ENCODE results near the gene EIF2A. TPM values are rescaled to one million over a fixed set of nuclear protein-coding genes. Genes with fewer than 3 reads are reported as not detected.

EIF2A gene
- polyA plus RNA-seq, 1 of the 3 experiments (the other 2 are of a cell fraction): 67.0 TPM

DNA sequence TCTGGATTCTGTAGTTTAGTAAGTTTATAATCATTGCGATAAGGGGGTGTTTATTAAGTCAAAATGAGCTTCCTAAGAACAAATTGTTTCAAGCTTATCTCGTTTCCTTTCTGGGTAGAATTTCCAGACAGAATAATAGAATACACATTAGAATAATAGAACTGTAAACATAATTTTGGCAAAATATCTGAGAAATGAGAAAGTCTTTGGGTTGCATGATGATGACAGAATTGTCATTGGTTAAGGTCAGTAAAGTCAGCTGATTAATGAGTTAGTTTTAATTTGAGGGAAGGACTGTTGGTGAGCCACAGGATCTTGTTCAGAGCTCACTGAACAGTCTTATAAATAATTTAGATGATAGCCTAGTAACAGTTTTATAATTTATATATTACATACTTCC, 10.2 kb downstream of the EIF2A start:
- Histone ChIP-seq H3K4me3 (ENCODE audit: low read depth in 2 of 2, low read length in 1 of 2) (no peak overlapping the region), H3K4me1 (ENCODE audit: control insufficient read depth in 1 of 2, insufficient read depth in 2 of 2, low read depth in 1 of 2, low read length in 1 of 2) (no peaks in the 10 kb centered on the region; a peak in 1 of 4 replicates), H3K36me3 (replicated peaks in 1 of 2; ENCODE audit: control insufficient read depth in 1 of 2, insufficient read depth in 2 of 2, low read length in 1 of 2) (peaks cover 42 to 77% of the 10 kb centered on the region in 2 experiments), H2AFZ (ENCODE audit: low read depth) (no peak overlapping the region), H3K9me3 (no peaks in the 10 kb centered on the region), H3K4me2 (no peak overlapping the region), H4K20me1 (ENCODE audit: insufficient read depth) (no peaks in the 10 kb centered on the region), H3K27me3 (ENCODE audit: insufficient read depth) (no peaks in the 10 kb centered on the region), H3K9ac (no peak overlapping the region), H3F3A (replicated peaks; ENCODE audit: insufficient read depth) (peaks cover 7% of the 10 kb centered on the region), H3K79me2 (ENCODE audit: insufficient read depth) (peaks cover 87% of the 10 kb centered on the region), H3K27ac (ENCODE audit: low read depth in 2 of 2, low read length in 1 of 2) (no peak overlapping the region), H3K9me2 (no peaks in the 10 kb centered on the region)
- 89% methylated on average over 2 of the region's 2 CpGs for WGBS (ENCODE audit: low lambda C conversion rate)
- ChIA-PET POLR2A (no interaction called here), CTCF (interaction anchor here (0.8 to 1.5 kb wide), 3 partner anchors 11 to 164 kb away, joined by 3 to 5 read pairs (median 4); no protein-coding TSS in a partner anchor)
- no peak for DNase-seq
- no peak for TF ChIP-seq FOSL2 (IDR thresholded peaks at IDR 0.05; ENCODE audit: borderline replicate concordance, low read depth)
- no peak for TF ChIP-seq USF1 (IDR thresholded peaks at IDR 0.05; ENCODE audit: borderline replicate concordance, low read depth)
- no peak for TF ChIP-seq TCF12 (IDR thresholded peaks at IDR 0.05)
- TF ChIP-seq SMC3 (IDR thresholded peaks at IDR 0.05; ENCODE audit: low read depth, low read length): no peak
- TF ChIP-seq, protein P1, sequence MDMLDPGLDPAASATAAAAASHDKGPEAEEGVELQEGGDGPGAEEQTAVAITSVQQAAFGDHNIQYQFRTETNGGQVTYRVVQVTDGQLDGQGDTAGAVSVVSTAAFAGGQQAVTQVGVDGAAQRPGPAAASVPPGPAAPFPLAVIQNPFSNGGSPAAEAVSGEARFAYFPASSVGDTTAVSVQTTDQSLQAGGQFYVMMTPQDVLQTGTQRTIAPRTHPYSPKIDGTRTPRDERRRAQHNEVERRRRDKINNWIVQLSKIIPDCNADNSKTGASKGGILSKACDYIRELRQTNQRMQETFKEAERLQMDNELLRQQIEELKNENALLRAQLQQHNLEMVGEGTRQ (IDR thresholded peaks at IDR 0.05; ENCODE audit: borderline replicate concordance, low read depth, low read length): no peak
- TF ChIP-seq, protein P2, sequence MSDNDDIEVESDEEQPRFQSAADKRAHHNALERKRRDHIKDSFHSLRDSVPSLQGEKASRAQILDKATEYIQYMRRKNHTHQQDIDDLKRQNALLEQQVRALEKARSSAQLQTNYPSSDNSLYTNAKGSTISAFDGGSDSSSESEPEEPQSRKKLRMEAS (IDR thresholded peaks at IDR 0.05; ENCODE audit: low read depth): no peak
- no peak for TF ChIP-seq MXI1 (IDR thresholded peaks at IDR 0.05; ENCODE audit: low read depth, low read length)
- no peak for TF ChIP-seq NRF1 (IDR thresholded peaks at IDR 0.05; ENCODE audit: low read depth, low read length)
- no peak for TF ChIP-seq YY1 (IDR thresholded peaks at IDR 0.05; ENCODE audit: low read depth)
- no peak for TF ChIP-seq ELF1 (IDR thresholded peaks at IDR 0.05)
- no peak for TF ChIP-seq RAD21 (IDR thresholded peaks at IDR 0.05; ENCODE audit: low read length)
- TF ChIP-seq, protein P3, sequence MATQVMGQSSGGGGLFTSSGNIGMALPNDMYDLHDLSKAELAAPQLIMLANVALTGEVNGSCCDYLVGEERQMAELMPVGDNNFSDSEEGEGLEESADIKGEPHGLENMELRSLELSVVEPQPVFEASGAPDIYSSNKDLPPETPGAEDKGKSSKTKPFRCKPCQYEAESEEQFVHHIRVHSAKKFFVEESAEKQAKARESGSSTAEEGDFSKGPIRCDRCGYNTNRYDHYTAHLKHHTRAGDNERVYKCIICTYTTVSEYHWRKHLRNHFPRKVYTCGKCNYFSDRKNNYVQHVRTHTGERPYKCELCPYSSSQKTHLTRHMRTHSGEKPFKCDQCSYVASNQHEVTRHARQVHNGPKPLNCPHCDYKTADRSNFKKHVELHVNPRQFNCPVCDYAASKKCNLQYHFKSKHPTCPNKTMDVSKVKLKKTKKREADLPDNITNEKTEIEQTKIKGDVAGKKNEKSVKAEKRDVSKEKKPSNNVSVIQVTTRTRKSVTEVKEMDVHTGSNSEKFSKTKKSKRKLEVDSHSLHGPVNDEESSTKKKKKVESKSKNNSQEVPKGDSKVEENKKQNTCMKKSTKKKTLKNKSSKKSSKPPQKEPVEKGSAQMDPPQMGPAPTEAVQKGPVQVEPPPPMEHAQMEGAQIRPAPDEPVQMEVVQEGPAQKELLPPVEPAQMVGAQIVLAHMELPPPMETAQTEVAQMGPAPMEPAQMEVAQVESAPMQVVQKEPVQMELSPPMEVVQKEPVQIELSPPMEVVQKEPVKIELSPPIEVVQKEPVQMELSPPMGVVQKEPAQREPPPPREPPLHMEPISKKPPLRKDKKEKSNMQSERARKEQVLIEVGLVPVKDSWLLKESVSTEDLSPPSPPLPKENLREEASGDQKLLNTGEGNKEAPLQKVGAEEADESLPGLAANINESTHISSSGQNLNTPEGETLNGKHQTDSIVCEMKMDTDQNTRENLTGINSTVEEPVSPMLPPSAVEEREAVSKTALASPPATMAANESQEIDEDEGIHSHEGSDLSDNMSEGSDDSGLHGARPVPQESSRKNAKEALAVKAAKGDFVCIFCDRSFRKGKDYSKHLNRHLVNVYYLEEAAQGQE (IDR thresholded peaks at IDR 0.05; ENCODE audit: low read depth, low read length): no peak

- POLR2A ChIA-PET: no interaction called here
- H3K36me3 ChIP-seq (replicated peaks in 1 of 2; ENCODE audit: control insufficient read depth in 1 of 2, insufficient read depth in 2 of 2, low read length in 1 of 2): peaks cover 36 to 74% of the 10 kb centered on the region in 2 experiments
- WGBS (ENCODE audit: low lambda C conversion rate): 86% methylated on average over 1 of the region's 1 CpG
- TF ChIP-seq RXRA (IDR thresholded peaks at IDR 0.05; ENCODE audit: borderline replicate concordance, low read depth) (no peak), TEAD4 (IDR thresholded peaks at IDR 0.05; ENCODE audit: borderline replicate concordance, insufficient read depth) (no peak), FOXM1 (IDR thresholded peaks at IDR 0.05; ENCODE audit: low read depth) (no peak), MEF2A (IDR thresholded peaks at IDR 0.05; ENCODE audit: borderline replicate concordance, low read depth) (no peak)
- no peak overlapping the region for H2AFZ ChIP-seq (ENCODE audit: low read depth)
- H3K27me3 ChIP-seq (ENCODE audit: insufficient read depth): no peaks in the 10 kb centered on the region
- CTCF ChIA-PET: interaction anchor here (1.5 kb wide), 1 partner anchor 10 kb away, joined by 4 read pairs; no protein-coding TSS in a partner anchor
- peaks cover 80% of the 10 kb centered on the region for H3K79me2 ChIP-seq (ENCODE audit: insufficient read depth)
- H3K9ac ChIP-seq: no peak overlapping the region
- H3K9me2 ChIP-seq: no peaks in the 10 kb centered on the region
- no peak overlapping the region for H3K4me2 ChIP-seq
- H3K9me3 ChIP-seq: no peaks in the 10 kb centered on the region
- no peak overlapping the region for H3K4me3 ChIP-seq (ENCODE audit: low read depth in 2 of 2, low read length in 1 of 2)
- no peak for DNase-seq
- no peaks in the 10 kb centered on the region; a peak in 1 of 4 replicates for H3K4me1 ChIP-seq (ENCODE audit: control insufficient read depth in 1 of 2, insufficient read depth in 2 of 2, low read depth in 1 of 2, low read length in 1 of 2)
- no peak overlapping the region for H3K27ac ChIP-seq (ENCODE audit: low read depth in 2 of 2, low read length in 1 of 2)
- H4K20me1 ChIP-seq (ENCODE audit: insufficient read depth): no peaks in the 10 kb centered on the region
- H3F3A ChIP-seq (replicated peaks; ENCODE audit: insufficient read depth): peaks cover 9% of the 10 kb centered on the region
These were observed 11.1 kb downstream of the EIF2A start for GRCh38 chr3:150557725-150558124.

Data from SK-N-SH (cell line).